Lower leg skin (tissue), 3 donors: ENCODE results near the gene GGTA1.

Source experiments
- POLR2A ChIP-seq, 2 donors: fragments of 450-650 bp; IDR thresholded peaks; one replicate each; pipeline ENCODE4 v1.6.1; 2016 to 2017; ENCODE audit warnings: antibody characterized with exemption in 2 of 2, mild to moderate bottlenecking in 1 of 2, moderate library complexity in 1 of 2
- TF ChIP-seq, protein P1 (sequence below), 3 donors: fragments of 450-650 bp; IDR thresholded peaks; one replicate each; pipeline ENCODE4 v1.5.1; 2016; ENCODE audit warnings: antibody characterized with exemption in 3 of 3, mild to moderate bottlenecking in 3 of 3, moderate library complexity in 2 of 3

DNA sequence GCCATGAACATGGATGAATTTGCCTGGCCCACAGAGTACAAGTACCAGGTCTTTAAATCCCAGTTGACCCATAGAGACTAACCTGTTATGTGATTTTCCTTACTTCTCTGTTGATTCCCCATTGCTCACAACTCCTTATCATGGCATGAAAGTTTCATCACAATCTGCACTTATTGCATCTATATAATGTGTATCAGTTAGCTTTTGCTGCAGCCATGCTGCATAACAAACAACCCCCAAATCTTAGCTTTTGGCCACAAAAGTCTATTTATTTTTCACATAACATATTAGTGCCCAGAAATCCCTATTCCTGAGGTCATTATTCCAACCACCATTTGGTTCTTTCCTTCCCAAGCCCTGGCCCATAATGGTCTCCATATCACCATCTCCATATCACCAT lies 3.7 kb downstream of the GGTA1 start:
- TF ChIP-seq, protein P1, sequence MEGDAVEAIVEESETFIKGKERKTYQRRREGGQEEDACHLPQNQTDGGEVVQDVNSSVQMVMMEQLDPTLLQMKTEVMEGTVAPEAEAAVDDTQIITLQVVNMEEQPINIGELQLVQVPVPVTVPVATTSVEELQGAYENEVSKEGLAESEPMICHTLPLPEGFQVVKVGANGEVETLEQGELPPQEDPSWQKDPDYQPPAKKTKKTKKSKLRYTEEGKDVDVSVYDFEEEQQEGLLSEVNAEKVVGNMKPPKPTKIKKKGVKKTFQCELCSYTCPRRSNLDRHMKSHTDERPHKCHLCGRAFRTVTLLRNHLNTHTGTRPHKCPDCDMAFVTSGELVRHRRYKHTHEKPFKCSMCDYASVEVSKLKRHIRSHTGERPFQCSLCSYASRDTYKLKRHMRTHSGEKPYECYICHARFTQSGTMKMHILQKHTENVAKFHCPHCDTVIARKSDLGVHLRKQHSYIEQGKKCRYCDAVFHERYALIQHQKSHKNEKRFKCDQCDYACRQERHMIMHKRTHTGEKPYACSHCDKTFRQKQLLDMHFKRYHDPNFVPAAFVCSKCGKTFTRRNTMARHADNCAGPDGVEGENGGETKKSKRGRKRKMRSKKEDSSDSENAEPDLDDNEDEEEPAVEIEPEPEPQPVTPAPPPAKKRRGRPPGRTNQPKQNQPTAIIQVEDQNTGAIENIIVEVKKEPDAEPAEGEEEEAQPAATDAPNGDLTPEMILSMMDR (IDR thresholded peaks at IDR 0.05): no peak
- no peak for TF ChIP-seq POLR2A (IDR thresholded peaks at IDR 0.05)
